Measurements from ENCODE around the gene STK11.

The STK11 gene

DNA sequence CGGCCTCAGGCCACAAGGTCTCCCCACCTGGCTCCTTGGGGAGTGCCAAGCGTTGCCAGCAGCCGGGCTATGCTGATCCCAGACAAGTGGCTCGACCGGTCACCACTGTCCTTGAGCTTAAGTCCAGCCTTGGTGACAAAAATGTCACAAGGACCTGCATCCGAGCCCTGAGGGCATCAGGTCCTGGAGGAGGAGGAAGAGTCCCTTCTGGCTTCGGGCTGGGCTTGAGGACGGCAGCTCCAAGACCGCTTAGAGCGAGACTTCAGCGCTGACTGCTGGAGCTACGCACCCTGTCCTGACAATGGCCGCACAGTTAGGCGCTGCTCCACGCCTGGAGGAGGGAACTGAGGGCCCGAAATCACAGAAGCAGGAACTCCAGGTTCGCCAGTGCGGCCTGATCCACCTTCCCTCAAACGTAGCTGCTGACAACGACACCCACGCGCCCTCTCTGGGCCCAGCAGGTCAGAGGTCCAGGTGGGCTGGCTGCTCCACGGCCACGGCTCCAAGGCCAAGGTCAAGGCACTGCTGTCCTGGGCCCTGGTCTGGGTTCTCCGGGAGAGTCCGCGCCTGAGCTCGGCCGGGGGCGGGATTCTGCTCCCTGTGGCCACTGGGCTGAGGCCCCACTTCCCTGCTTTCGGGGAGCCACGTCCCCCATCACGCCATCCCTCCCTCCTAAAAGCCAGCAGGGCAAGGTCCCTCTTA is 38.6 kb upstream of the STK11 start:
- no peak for TF ChIP-seq ZFX (IDR thresholded peaks at IDR 0.05; ENCODE audit: borderline replicate concordance)
- TF ChIP-seq, protein P1, sequence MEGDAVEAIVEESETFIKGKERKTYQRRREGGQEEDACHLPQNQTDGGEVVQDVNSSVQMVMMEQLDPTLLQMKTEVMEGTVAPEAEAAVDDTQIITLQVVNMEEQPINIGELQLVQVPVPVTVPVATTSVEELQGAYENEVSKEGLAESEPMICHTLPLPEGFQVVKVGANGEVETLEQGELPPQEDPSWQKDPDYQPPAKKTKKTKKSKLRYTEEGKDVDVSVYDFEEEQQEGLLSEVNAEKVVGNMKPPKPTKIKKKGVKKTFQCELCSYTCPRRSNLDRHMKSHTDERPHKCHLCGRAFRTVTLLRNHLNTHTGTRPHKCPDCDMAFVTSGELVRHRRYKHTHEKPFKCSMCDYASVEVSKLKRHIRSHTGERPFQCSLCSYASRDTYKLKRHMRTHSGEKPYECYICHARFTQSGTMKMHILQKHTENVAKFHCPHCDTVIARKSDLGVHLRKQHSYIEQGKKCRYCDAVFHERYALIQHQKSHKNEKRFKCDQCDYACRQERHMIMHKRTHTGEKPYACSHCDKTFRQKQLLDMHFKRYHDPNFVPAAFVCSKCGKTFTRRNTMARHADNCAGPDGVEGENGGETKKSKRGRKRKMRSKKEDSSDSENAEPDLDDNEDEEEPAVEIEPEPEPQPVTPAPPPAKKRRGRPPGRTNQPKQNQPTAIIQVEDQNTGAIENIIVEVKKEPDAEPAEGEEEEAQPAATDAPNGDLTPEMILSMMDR (IDR thresholded peaks at IDR 0.05), result no peak
- peak overlapping the region; percentile 43 for H3K27ac ChIP-seq

DNA sequence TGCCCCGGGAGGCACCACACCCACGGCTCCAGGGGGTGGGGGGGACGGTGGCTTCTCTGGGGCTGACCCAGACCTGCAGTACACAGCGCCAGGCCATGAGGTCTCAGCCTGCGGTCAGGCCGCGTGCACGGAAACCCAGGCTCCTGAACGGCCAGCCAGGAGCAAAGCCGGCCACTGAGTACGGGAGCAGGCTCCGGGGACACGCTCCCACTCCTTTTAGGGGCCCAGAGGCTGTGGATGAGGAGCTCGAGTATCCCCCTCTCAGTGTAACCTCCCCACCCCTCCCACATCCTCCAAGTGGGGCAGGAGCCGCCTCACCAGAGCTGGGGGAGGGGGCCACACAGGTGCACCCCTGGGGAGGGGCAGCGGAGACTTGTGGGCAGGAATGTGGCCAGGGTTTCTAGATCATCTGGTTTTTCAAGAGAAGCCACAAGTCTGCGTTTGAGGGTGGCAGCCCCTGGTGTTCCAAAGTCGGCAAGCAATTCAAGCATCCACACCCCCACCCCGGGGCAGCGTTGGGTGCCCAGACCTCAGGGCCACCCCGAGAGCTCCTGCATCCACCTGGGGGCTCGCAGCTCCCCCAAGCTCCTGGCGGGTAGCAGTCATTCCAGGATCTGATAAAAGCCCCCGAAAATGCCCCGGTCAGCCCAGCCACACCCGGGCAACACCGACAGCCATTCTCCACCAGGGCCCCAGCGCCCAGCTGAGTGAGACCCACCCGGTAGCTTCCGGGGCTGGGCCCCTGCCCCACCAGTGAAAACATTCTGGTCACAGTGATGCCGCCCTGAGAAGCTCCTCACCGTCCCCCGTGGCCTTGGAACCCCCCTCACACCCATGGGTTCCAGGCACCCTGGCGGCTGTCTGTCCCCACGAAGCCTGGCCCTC is 37.6 kb upstream of the STK11 start:
- H3K27ac ChIP-seq, result peak overlapping the region; percentile 99; the same call in 1 of the 2 replicates

DNA sequence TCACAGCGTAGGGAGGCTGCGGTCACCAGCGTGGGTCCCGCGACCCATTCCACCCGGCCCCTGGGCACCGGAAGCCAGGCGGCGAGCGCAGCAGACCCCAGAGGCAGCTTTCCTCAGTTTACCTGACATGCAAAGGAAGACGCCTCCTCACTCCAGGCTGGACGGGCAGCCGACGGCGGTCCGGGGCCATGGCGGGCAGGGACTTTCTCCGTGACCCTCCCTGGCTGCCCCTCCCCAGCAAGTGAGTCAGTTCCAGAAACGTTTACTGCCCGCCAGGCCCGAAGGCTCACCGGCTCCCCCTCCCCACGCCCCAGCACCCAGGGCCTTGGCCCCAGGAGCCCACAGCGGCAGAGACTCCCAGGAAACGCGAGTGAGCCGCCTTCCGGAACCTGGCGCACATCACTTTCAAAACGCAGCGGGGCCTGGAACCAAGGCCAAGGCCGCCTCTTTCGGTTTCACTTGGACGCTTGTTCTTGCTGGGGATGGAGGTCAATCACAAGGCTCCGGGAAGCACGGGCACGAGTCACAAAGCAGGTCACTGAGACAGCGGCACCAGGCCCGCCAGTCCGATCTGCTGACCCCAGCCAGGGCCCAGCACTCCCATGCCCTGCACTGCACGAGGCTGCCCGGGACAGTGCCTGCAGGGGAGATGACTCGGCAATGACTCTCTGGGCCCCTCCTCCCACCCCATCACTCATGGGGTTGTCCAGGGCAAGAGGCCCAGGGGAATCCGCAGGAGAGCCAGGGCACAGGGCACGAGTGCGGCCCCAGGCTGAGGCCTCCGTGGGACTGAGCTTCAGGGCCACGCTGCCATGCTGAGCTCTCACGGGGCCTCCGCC is 36.8 kb upstream of the STK11 start:
- peak overlapping the region; percentile 99 for H3K27ac ChIP-seq
- no peak for TF ChIP-seq ZFX (IDR thresholded peaks at IDR 0.05; ENCODE audit: borderline replicate concordance)
- TF ChIP-seq, protein P1 (IDR thresholded peaks at IDR 0.05), result no peak

More for the DNA sequence above, 37.6 kb upstream of the STK11 start:
- TF ChIP-seq, protein P1 (IDR thresholded peaks at IDR 0.05), result no peak
- TF ChIP-seq ZFX (IDR thresholded peaks at IDR 0.05; ENCODE audit: borderline replicate concordance), result no peak

DNA sequence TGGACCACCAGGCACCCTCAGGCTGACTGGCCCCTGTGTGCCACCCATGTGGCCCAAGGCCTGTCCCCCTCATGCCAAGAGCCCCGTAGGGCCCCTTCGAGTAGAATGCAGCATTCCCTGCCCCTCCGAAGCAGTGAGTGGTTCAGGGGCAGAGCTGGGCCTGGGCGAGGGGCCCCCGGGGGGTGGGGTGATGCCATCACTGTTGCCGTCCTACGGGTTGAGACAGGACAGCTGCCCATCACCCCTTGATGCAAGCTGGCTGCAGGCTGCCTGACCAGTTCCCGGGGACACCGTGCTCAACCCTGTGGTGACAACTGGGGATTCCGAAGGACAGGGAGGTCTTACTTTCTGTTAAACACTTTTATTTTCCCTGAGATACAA is 36.2 kb upstream of the STK11 start:
- TF ChIP-seq, protein P1 (IDR thresholded peaks at IDR 0.05), result no peak
- no peak for TF ChIP-seq ZFX (IDR thresholded peaks at IDR 0.05; ENCODE audit: borderline replicate concordance)

DNA sequence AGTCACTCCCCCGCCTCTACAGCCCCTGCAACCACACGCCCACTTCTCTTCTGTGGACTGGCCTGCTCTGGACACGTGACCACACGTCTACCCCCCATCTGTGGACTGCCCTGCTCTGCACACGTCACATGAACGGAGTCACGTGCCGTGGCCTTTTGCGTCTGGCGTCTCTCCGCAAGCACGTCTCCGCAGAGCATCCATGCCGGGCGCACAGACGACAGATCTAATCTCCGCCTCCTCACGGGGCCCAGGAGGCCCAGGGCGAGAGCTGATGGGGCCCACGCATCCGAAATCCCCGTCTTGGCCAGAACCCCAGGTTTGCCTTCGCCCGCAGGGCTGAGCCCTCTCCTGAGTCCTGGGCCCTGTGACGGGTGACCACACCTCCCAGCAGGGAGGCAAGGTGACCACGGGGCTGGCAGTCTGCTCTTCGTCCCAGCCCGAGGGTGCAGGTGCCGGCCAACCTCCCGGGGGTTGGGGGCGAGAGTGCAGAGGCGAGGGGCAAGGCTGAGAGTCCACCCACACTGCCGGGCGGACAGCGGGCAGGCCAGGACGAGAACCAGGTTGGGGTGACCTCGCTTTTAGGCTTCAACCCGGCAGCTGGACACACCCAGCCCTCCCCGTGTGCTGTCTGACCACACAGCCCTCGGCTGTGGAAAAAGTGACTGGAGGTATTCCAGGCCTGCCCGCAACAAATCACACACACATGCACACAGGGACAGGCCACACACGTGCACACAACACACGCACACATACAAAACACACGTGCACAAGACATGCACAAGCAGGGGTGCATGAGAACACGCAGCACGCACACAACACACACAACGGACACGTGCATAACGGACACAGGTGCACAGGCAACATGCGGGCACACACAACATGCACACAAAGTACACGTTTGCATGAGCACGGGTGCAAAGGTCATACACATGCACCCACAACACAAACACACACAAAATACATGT is 35.4 kb upstream of the STK11 start:
- no peak for TF ChIP-seq ZFX (IDR thresholded peaks at IDR 0.05; ENCODE audit: borderline replicate concordance)
- TF ChIP-seq, protein P1 (IDR thresholded peaks at IDR 0.05), result no peak
- peak overlapping the region; percentile 99 for H3K27ac ChIP-seq

More for the DNA sequence above, 36.2 kb upstream of the STK11 start:
- peak overlapping the region; percentile 99 for H3K27ac ChIP-seq

All from 22Rv1 (cell line).